ENCODE data around the gene ZNF70. TPM values are rescaled to one million over a fixed set of nuclear protein-coding genes. Genes with fewer than 3 reads are reported as not detected.

ZNF70 gene
- total RNA-seq, 1 donor from 2014 or later = 4.0 TPM

DNA sequence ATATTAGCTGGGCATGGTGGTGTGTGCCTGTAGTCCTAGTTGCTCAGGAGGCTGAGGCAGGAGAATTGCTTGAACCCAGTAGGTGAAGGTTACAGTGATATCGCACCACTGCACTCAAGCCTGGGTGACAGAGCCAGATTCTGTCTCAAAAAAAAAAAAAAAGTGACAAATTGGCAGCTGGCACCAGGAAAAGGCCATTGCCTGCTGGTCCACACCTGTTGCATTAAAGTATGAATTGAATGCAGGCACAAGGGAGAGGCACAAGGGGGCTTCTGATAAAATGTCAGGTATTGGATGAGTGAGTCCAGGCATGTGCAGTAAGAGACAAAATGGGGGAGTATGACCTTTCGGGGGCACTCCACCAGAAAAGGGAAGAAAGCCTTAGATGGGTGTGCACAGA lies 28.2 kb downstream of the ZNF70 start:
- no peak for DNase-seq
- Histone ChIP-seq H3K4me1 (no peaks in the 10 kb centered on the region), H3K9me3 (replicated peaks) (no peaks in the 10 kb centered on the region), H3K27me3 (ENCODE audit: low read depth) (no peaks in the 10 kb centered on the region), H3K36me3 (no peaks in the 10 kb centered on the region), H3K4me3 (no peak overlapping the region), H3K27ac (replicated peaks) (no peak overlapping the region)
- intact Hi-C loops (cut with micrococcal nuclease) = no loop called here
- TF ChIP-seq, protein P1, sequence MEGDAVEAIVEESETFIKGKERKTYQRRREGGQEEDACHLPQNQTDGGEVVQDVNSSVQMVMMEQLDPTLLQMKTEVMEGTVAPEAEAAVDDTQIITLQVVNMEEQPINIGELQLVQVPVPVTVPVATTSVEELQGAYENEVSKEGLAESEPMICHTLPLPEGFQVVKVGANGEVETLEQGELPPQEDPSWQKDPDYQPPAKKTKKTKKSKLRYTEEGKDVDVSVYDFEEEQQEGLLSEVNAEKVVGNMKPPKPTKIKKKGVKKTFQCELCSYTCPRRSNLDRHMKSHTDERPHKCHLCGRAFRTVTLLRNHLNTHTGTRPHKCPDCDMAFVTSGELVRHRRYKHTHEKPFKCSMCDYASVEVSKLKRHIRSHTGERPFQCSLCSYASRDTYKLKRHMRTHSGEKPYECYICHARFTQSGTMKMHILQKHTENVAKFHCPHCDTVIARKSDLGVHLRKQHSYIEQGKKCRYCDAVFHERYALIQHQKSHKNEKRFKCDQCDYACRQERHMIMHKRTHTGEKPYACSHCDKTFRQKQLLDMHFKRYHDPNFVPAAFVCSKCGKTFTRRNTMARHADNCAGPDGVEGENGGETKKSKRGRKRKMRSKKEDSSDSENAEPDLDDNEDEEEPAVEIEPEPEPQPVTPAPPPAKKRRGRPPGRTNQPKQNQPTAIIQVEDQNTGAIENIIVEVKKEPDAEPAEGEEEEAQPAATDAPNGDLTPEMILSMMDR (IDR thresholded peaks at IDR 0.05; ENCODE audit: borderline replicate concordance) = no peak

DNA sequence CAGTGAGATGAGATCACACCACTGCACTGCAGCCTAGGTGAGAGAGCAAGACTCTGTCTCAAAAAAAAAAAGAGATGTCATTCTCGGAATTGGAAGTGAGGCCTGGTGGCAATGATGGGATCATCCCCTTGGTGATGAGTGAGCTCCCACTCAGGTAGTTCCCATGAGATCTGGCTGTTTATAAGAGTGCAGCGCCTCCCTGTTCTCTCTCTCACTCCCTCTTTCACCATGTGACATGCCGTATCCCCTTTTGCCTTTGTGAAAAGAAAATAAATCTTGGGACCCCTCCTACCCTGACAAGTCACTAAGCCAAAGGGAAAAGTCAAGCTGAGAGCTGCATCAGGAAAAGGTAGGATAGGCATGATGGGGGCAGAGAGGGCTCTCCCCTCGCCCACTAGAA lies 28.8 kb downstream of the ZNF70 start:
- intact Hi-C loops (cut with micrococcal nuclease) = no loop called here
- no peaks in the 10 kb centered on the region for H3K36me3 ChIP-seq
- no peak for DNase-seq
- H3K27ac ChIP-seq (replicated peaks) = no peak overlapping the region
- TF ChIP-seq, protein P1 (IDR thresholded peaks at IDR 0.05; ENCODE audit: borderline replicate concordance) = no peak
- no peaks in the 10 kb centered on the region for H3K9me3 ChIP-seq (replicated peaks)
- H3K27me3 ChIP-seq (ENCODE audit: low read depth) = no peaks in the 10 kb centered on the region
- no peak overlapping the region for H3K4me3 ChIP-seq
- peaks cover 5% of the 10 kb centered on the region for H3K4me1 ChIP-seq

DNA sequence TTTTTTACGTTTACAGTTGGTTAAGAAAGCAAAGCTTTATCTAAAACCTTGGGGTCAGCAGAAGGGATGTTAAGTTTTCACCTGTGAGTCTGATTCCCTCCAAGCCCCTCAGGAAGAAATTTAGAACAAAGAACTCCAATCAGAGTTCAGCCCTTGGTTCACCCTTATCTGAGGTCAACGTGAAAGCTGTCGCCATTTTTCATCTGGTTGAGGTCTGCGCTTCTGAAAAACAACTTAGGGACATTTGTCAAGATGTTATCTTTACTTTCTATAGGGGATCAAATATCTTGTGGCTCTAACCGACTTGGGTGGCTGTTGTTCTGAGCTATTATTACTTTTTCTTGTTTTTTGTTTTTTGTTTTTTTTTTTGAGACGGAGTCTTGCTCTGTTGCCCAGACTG lies 30.1 kb downstream of the ZNF70 start:
- TF ChIP-seq, protein P1 (IDR thresholded peaks at IDR 0.05; ENCODE audit: borderline replicate concordance) = no peak
- Histone ChIP-seq H3K27ac (replicated peaks) (no peak overlapping the region), H3K9me3 (replicated peaks) (no peaks in the 10 kb centered on the region), H3K4me1 (peaks cover 18% of the 10 kb centered on the region), H3K4me3 (no peak overlapping the region), H3K36me3 (no peaks in the 10 kb centered on the region), H3K27me3 (ENCODE audit: low read depth) (no peaks in the 10 kb centered on the region)
- DNase-seq = no peak
- intact Hi-C loops (cut with micrococcal nuclease) = no loop called here

DNA sequence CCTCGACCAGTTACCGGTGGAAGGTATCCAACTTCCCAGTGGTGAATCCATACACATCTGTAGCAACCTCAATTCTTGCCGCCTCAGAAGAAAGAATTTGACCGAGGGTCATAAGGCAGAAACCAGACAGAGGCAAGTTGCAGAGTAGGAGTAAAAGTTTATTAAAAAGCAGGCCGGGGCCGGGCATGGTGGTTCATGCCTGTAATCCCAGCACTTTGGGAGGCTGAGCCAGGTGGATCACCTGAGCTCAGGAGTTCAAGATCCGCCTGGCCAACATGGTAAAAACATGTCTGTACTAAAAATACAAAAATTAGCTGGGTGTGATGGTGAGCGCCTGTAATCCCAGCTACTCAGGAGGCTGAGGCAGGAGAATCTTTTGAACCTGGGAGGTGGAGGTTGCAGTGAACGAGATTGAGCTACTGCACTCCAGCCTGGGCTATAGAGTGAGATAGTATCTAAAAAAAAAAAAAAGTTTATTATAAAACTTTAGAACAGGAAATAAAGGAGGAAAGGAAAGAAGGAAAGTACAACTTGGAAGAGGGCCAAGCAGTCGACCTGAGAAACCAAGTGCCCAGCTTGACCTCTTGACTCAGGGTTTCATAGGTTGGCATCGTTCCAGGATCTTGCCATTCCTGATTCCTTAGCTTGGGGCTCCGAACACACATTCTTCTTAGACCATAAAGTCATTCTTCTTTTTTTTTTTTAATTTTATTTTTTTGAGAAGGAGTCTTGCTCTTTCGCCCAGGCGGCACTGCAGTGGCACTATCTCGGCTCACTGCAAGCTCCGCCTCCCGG lies 32.3 kb downstream of the ZNF70 start:
- Histone ChIP-seq H3K27me3 (ENCODE audit: low read depth) (no peaks in the 10 kb centered on the region), H3K27ac (replicated peaks) (no peak overlapping the region), H3K9me3 (replicated peaks) (no peaks in the 10 kb centered on the region), H3K4me3 (no peak overlapping the region), H3K4me1 (peaks cover 23% of the 10 kb centered on the region), H3K36me3 (peaks cover 14% of the 10 kb centered on the region)
- TF ChIP-seq, protein P1 (IDR thresholded peaks at IDR 0.05; ENCODE audit: borderline replicate concordance) = no peak
- DNase-seq = no peak
- intact Hi-C loops (cut with micrococcal nuclease) = no loop called here

DNA sequence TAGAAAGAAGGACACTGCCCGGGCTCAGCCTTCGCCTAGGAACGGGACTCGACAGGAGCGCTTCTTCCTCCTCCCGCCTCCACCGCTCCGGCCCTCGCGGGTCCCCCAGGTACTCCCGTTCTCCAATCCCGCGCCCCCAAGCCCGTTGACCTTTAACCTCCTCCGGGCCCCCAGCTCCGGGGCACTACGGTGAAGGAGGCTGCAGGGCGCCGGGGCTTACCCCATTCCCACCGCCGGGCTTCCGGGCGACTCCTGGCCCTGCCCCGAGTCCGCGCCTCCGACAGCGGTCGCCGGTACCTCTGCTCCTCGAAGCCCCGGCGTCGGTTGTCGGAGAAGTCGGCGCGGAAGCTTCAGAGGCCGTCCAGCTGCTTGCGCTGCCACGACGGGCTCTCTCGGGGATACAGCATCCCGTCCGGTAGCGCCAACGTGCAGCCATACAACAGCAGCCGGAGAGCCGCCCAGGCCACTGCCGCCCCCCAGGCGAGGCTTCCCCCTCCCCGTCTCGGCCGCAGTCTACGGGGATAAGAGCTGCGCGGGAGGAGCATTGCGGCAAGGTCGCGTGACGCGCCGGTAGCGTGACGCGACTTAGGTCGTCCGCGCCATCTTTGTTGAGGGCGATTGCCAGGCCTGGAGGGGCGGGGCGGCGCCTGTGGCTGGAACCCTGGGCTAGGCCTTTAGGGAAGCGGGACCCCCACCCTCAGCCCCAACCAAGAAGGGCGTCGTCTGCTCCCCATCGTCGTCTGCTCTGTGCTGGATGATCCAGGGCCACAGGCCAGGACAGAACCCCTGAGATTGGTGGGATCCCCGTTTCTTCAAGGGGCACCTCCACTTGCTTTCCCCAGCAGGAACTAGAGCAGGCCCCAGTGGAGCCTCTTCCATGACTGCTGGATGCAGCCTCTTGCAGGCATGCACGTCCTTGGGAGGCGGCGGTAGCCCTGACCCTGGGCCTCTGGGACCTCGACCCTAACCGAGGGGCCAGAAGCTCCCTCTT lies 33.8 kb downstream of the ZNF70 start:
- TF ChIP-seq, protein P1 (IDR thresholded peaks at IDR 0.05; ENCODE audit: borderline replicate concordance) = no peak
- Histone ChIP-seq H3K4me1 (peaks cover 23% of the 10 kb centered on the region), H3K4me3 (peak overlapping the region; percentile 93), H3K27ac (replicated peaks) (peak overlapping the region; percentile 83), H3K9me3 (replicated peaks) (no peaks in the 10 kb centered on the region), H3K27me3 (ENCODE audit: low read depth) (no peaks in the 10 kb centered on the region), H3K36me3 (peaks cover 29% of the 10 kb centered on the region)
- peak; percentile 87 for DNase-seq
- intact Hi-C loops (cut with micrococcal nuclease) = no loop called here
